Trophoblast cell (in vitro differentiated cells and primary cell): ENCODE results near the gene AIP.

Experiments used
- DNase-seq, 2 donors: peaks; one replicate each; pipeline ENCODE4 v3.0.0-alpha.2; 2016
- H2AFZ ChIP-seq: 2 replicates; pipeline ENCODE4 v1.6.1; 2013; ENCODE audit warnings: low read length, moderate library complexity, mild to moderate bottlenecking; ENCODE audit not compliant: insufficient read depth, poor library complexity
- H2AK5ac ChIP-seq: 2 replicates; pipeline ENCODE4 v1.6.1; 2013; ENCODE audit warnings: mild to moderate bottlenecking, low read length
- H2BK120ac ChIP-seq: 2 replicates; pipeline ENCODE4 v1.6.1; 2013; ENCODE audit warnings: low read length, mild to moderate bottlenecking, moderate library complexity; ENCODE audit not compliant: insufficient read depth, poor library complexity
- H2BK12ac ChIP-seq: 2 replicates; pipeline ENCODE4 v1.6.1; 2013; ENCODE audit warnings: mild to moderate bottlenecking, low read length, moderate library complexity
- H2BK5ac ChIP-seq: 2 replicates; pipeline ENCODE4 v1.6.1; 2013; ENCODE audit warnings: low read length, low read depth, moderate library complexity, mild to moderate bottlenecking; ENCODE audit not compliant: poor library complexity
- H3K14ac ChIP-seq: 2 replicates; pipeline ENCODE4 v1.6.1; 2013; ENCODE audit warnings: mild to moderate bottlenecking, low read length
- H3K18ac ChIP-seq: 2 replicates; pipeline ENCODE4 v1.6.1; 2013; ENCODE audit warnings: mild to moderate bottlenecking, low read length
- H3K23ac ChIP-seq: 2 replicates; pipeline ENCODE4 v1.6.1; 2013; ENCODE audit warnings: low read length
- H3K27ac ChIP-seq: 2 replicates; pipeline ENCODE4 v1.5.1; 2013; ENCODE audit warnings: low read depth, mild to moderate bottlenecking, inconsistent platforms, low read length, moderate library complexity
- H3K27me3 ChIP-seq: 2 replicates; pipeline ENCODE4 v1.6.1; 2013; ENCODE audit warnings: inconsistent platforms, mild to moderate bottlenecking, low read length, moderate library complexity; ENCODE audit not compliant: insufficient read depth
- H3K36me3 ChIP-seq, 2 experiments: 1 replicate in 1 of 2; 2 replicates in 1 of 2; pipeline ENCODE4 v1.6.1; 2013; ENCODE audit warnings: low read length in 2 of 2, mild to moderate bottlenecking in 2 of 2, moderate library complexity in 1 of 2; ENCODE audit not compliant: insufficient read depth in 2 of 2, control insufficient read depth in 1 of 2
- H3K4ac ChIP-seq: 2 replicates; pipeline ENCODE4 v1.6.1; 2013; ENCODE audit warnings: low read depth, mild to moderate bottlenecking, low read length, moderate library complexity
- H3K4me1 ChIP-seq, 2 experiments: 1 replicate in 1 of 2; 2 replicates in 1 of 2; pipeline ENCODE4 v1.6.1; 2013; ENCODE audit warnings: low read length in 2 of 2, mild to moderate bottlenecking in 2 of 2, moderate library complexity in 1 of 2; ENCODE audit not compliant: insufficient read depth in 2 of 2, control insufficient read depth in 1 of 2
- H3K4me2 ChIP-seq: 2 replicates; pipeline ENCODE4 v1.6.1; 2013; ENCODE audit warnings: inconsistent platforms, mild to moderate bottlenecking, low read length, moderate library complexity
- H3K4me3 ChIP-seq: 2 replicates; pipeline ENCODE4 v1.5.1; 2013; ENCODE audit warnings: mild to moderate bottlenecking, low read depth, low read length, inconsistent platforms
- H3K79me1 ChIP-seq: one replicate; pipeline ENCODE4 v1.6.1; 2013; ENCODE audit warnings: low read length
- H3K79me2 ChIP-seq: 2 replicates; pipeline ENCODE4 v1.6.1; 2013; ENCODE audit warnings: low read length, mild to moderate bottlenecking; ENCODE audit not compliant: control insufficient read depth, insufficient read depth, poor library complexity
- H3K9ac ChIP-seq: 2 replicates; pipeline ENCODE4 v1.6.1; 2013; ENCODE audit warnings: mild to moderate bottlenecking, low read length
- H3K9me3 ChIP-seq: 2 replicates; pipeline ENCODE4 v1.6.1; 2013; ENCODE audit warnings: low read depth, mild to moderate bottlenecking, control low read depth, inconsistent platforms, low read length; ENCODE audit not compliant: insufficient read depth
- H4K12ac ChIP-seq: 2 replicates; pipeline ENCODE4 v1.6.1; 2013; ENCODE audit warnings: low read depth, mild to moderate bottlenecking, low read length, moderate library complexity
- H4K8ac ChIP-seq: 2 replicates; pipeline ENCODE4 v1.6.1; 2013; ENCODE audit warnings: low read depth, mild to moderate bottlenecking, low read length, moderate library complexity
- H4K91ac ChIP-seq: one replicate; pipeline ENCODE4 v1.6.1; 2013; ENCODE audit warnings: low read depth, mild to moderate bottlenecking, low read length, moderate library complexity
- WGBS: extraction: QIAGEN DNeasy Blood & Tissue Kit; methylation state at CpG from one replicate; pipeline ENCODE4 v1.1.7; 2013; ENCODE audit warnings: missing lambda C conversion rate; ENCODE audit not compliant: insufficient read length, insufficient coverage; ENCODE audit errors: extremely low coverage; 5-methylcytosine and 5-hydroxymethylcytosine counted together

AIP gene

GRCh38 chr11:67500831-67501715 lies 18.2 kb downstream of the AIP start:
- H3K36me3 ChIP-seq = peaks cover 59 to 61% of the 10 kb centered on the region in 2 experiments
- H2AFZ ChIP-seq = no peak overlapping the region
- no peak overlapping the region for H3K18ac ChIP-seq
- no peak for DNase-seq
- H2BK12ac ChIP-seq = no peak overlapping the region
- H2AK5ac ChIP-seq = no peak overlapping the region
- H3K79me1 ChIP-seq = peaks cover 14% of the 10 kb centered on the region
- no peak overlapping the region for H3K4ac ChIP-seq
- H3K9ac ChIP-seq = no peak overlapping the region
- H4K12ac ChIP-seq = no peak overlapping the region
- 86% methylated on average over 1 of the region's 9 CpGs for WGBS
- H4K8ac ChIP-seq = no peak overlapping the region
- peaks cover 14% of the 10 kb centered on the region for H3K79me2 ChIP-seq
- no peak overlapping the region for H3K4me3 ChIP-seq
- no peak overlapping the region for H4K91ac ChIP-seq
- H3K27ac ChIP-seq = no peak overlapping the region
- H3K4me1 ChIP-seq = peaks cover 14 to 18% of the 10 kb centered on the region in 2 experiments
- peak overlapping the region; percentile 17 for H3K23ac ChIP-seq
- no peak overlapping the region for H3K4me2 ChIP-seq
- H3K9me3 ChIP-seq = no peaks in the 10 kb centered on the region
- no peak overlapping the region for H3K14ac ChIP-seq
- H3K27me3 ChIP-seq = no peaks in the 10 kb centered on the region
- H2BK5ac ChIP-seq = no peak overlapping the region
- no peak overlapping the region for H2BK120ac ChIP-seq

- no peak overlapping the region for H3K9ac ChIP-seq
- H2AFZ ChIP-seq = no peak overlapping the region
- no peak overlapping the region for H3K18ac ChIP-seq
- no peak overlapping the region for H2BK12ac ChIP-seq
- H2BK120ac ChIP-seq = no peak overlapping the region
- H3K79me2 ChIP-seq = peaks cover 14% of the 10 kb centered on the region
- H3K79me1 ChIP-seq = peaks cover 14% of the 10 kb centered on the region
- no peak overlapping the region for H3K4me3 ChIP-seq
- H3K9me3 ChIP-seq = no peaks in the 10 kb centered on the region
- H3K4ac ChIP-seq = no peak overlapping the region
- no peak overlapping the region for H3K14ac ChIP-seq
- no peak for DNase-seq
- no peak overlapping the region for H3K23ac ChIP-seq
- peaks cover 18 to 23% of the 10 kb centered on the region in 2 experiments for H3K4me1 ChIP-seq
- no peaks in the 10 kb centered on the region for H3K27me3 ChIP-seq
- no peak overlapping the region for H3K27ac ChIP-seq
- H3K4me2 ChIP-seq = no peak overlapping the region
- peaks cover 57 to 60% of the 10 kb centered on the region in 2 experiments for H3K36me3 ChIP-seq
- no peak overlapping the region for H4K8ac ChIP-seq
- no peak overlapping the region for H2AK5ac ChIP-seq
- no peak overlapping the region for H4K91ac ChIP-seq
- WGBS = no CpG with 5 or more reads among the region's 18 CpGs
- no peak overlapping the region for H4K12ac ChIP-seq
- H2BK5ac ChIP-seq = no peak overlapping the region
These were observed 19.0 kb downstream of the AIP start for GRCh38 chr11:67501854-67502253.

- Histone ChIP-seq H3K23ac (no peak overlapping the region), H4K12ac (no peak overlapping the region), H3K9ac (no peak overlapping the region), H3K79me2 (peaks cover 14% of the 10 kb centered on the region), H2AFZ (no peak overlapping the region), H2BK5ac (no peak overlapping the region), H3K27me3 (no peaks in the 10 kb centered on the region), H3K14ac (no peak overlapping the region), H3K18ac (no peak overlapping the region), H2AK5ac (no peak overlapping the region), H3K36me3 (peaks cover 54 to 55% of the 10 kb centered on the region in 2 experiments), H3K4me1 (peaks cover 22 to 28% of the 10 kb centered on the region in 2 experiments), H3K4me2 (no peak overlapping the region), H3K27ac (no peak overlapping the region), H2BK12ac (no peak overlapping the region), H3K79me1 (peaks cover 14% of the 10 kb centered on the region), H4K8ac (no peak overlapping the region), H3K4ac (no peak overlapping the region), H4K91ac (no peak overlapping the region), H2BK120ac (no peak overlapping the region), H3K4me3 (no peak overlapping the region), H3K9me3 (no peaks in the 10 kb centered on the region)
- no peak for DNase-seq
- WGBS = no CpG with 5 or more reads among the region's 18 CpGs
These were observed 19.6 kb downstream of the AIP start for GRCh38 chr11:67502328-67502979.

GRCh38 chr11:67503119-67504004 lies 20.5 kb downstream of the AIP start:
- H4K8ac ChIP-seq = no peak overlapping the region
- H3K4ac ChIP-seq = peak overlapping the region; percentile 19
- H3K4me2 ChIP-seq = peak overlapping the region; percentile 95
- no peak overlapping the region for H4K91ac ChIP-seq
- H3K27ac ChIP-seq = no peak overlapping the region
- no peak overlapping the region for H3K14ac ChIP-seq
- H3K79me1 ChIP-seq = peaks cover 19% of the 10 kb centered on the region
- no peaks in the 10 kb centered on the region for H3K9me3 ChIP-seq
- no peak overlapping the region for H3K23ac ChIP-seq
- no peak overlapping the region for H2AFZ ChIP-seq
- H3K79me2 ChIP-seq = peaks cover 16% of the 10 kb centered on the region
- no peak overlapping the region for H2BK5ac ChIP-seq
- H3K36me3 ChIP-seq = peaks cover 45 to 46% of the 10 kb centered on the region in 2 experiments
- H3K4me3 ChIP-seq = peak overlapping the region; percentile 84
- no peaks in the 10 kb centered on the region for H3K27me3 ChIP-seq
- peak overlapping the region; percentile 45 for H3K18ac ChIP-seq
- no peak overlapping the region for H2BK12ac ChIP-seq
- peak overlapping the region; percentile 18 for H2AK5ac ChIP-seq
- H2BK120ac ChIP-seq = no peak overlapping the region
- peaks cover 23 to 30% of the 10 kb centered on the region in 2 experiments for H3K4me1 ChIP-seq
- no peak for DNase-seq
- WGBS = no CpG with 5 or more reads among the region's 19 CpGs
- no peak overlapping the region for H4K12ac ChIP-seq
- no peak overlapping the region for H3K9ac ChIP-seq
